HEK293 (cell line): ENCODE results near the gene GPR155.

Experiments
- CTCF ChIA-PET: fragments of 350-600 bp; formaldehyde crosslinking; extraction: SDS; loops from one replicate; lab custom pipeline; 2021; ENCODE audit warnings: antibody characterized with exemption; lab: Yijun Ruan, JAX
- POLR2A ChIA-PET: fragments of 300-600 bp; formaldehyde crosslinking; extraction: SDS; loops from one replicate; lab custom pipeline; 2020; ENCODE audit warnings: antibody characterized with exemption, inconsistent platforms; lab: Yijun Ruan, JAX
- H3K27ac ChIP-seq: fragments of 200-500 bp; sonication (Bioruptor generic); 2 replicates; pipeline ENCODE4 v1.5.1; 2014; ENCODE audit warnings: low read depth, low read length, control low read depth, inconsistent platforms; ENCODE audit errors: extremely low read depth
- H3K36me3 ChIP-seq, 2 experiments: fragments of 200-500 bp in 1 of 2; sonication (Bioruptor generic) in 1 of 2; 1 replicate in 1 of 2; 2 replicates in 1 of 2; pipeline ENCODE4 v1.5.1; 2014 to 2017; ENCODE audit warnings: inconsistent platforms in 2 of 2, low read length in 2 of 2; ENCODE audit not compliant: control insufficient read depth in 2 of 2, insufficient read depth in 1 of 2
- H3K4me1 ChIP-seq: fragments of 200-500 bp; sonication (Bioruptor generic); 2 replicates; pipeline ENCODE4 v1.5.1; 2014; ENCODE audit warnings: mild to moderate bottlenecking, low read length, inconsistent platforms; ENCODE audit not compliant: control insufficient read depth, insufficient read depth
- H3K4me3 ChIP-seq: 2 replicates; pipeline ENCODE4 v1.5.1; 2011; ENCODE audit warnings: low read depth, mild to moderate bottlenecking, control low read depth, low read length, moderate library complexity
- H3K9me3 ChIP-seq: fragments of 200-500 bp; sonication (Bioruptor generic); 2 replicates; pipeline ENCODE4 v1.5.1; 2014; ENCODE audit warnings: low read depth, low read length, inconsistent platforms; ENCODE audit not compliant: control insufficient read depth, insufficient read depth
- ATF2 ChIP-seq: fragments of 450-650 bp; formaldehyde crosslinking; IDR thresholded peaks from 2 replicates; pipeline ENCODE4 v1.5.1; 2016; ENCODE audit warnings: missing biosample characterization, missing genetic modification characterization, low read depth
- BCL11A ChIP-seq: fragments of 450-650 bp; formaldehyde crosslinking; IDR thresholded peaks from 2 replicates; pipeline ENCODE4 v1.5.1; 2016; ENCODE audit warnings: low read depth, missing biosample characterization, missing genetic modification characterization
- BCL11B ChIP-seq: fragments of 450-650 bp; formaldehyde crosslinking; IDR thresholded peaks from 2 replicates; pipeline ENCODE4 v1.5.1; 2016; ENCODE audit warnings: low read depth, missing biosample characterization, missing genetic modification characterization
- GLIS1 ChIP-seq: fragments of 450-650 bp; formaldehyde crosslinking; IDR thresholded peaks from 2 replicates; pipeline ENCODE4 v1.5.1; 2016; ENCODE audit warnings: missing biosample characterization, missing genetic modification characterization
- GLIS2 ChIP-seq: fragments of 450-650 bp; formaldehyde crosslinking; IDR thresholded peaks from 2 replicates; pipeline ENCODE4 v1.5.1; 2016; ENCODE audit warnings: missing biosample characterization, missing genetic modification characterization
- MEIS1 ChIP-seq: sonication (generic); formaldehyde crosslinking; IDR thresholded peaks from 2 replicates; pipeline ENCODE4 v1.8.1; 2022; ENCODE audit warnings: missing genetic modification reagents, mild to moderate bottlenecking, borderline replicate concordance
- SP2 ChIP-seq: fragments of 450-650 bp; formaldehyde crosslinking; IDR thresholded peaks from 2 replicates; pipeline ENCODE4 v1.5.1; 2016; ENCODE audit warnings: missing biosample characterization, missing genetic modification characterization
- SP3 ChIP-seq: fragments of 450-650 bp; formaldehyde crosslinking; IDR thresholded peaks from 2 replicates; pipeline ENCODE4 v1.5.1; 2016; ENCODE audit warnings: missing biosample characterization, missing genetic modification characterization
- YY1 ChIP-seq: fragments of 450-650 bp; formaldehyde crosslinking; IDR thresholded peaks from 2 replicates; pipeline ENCODE4 v1.5.1; 2018; ENCODE audit warnings: missing biosample characterization, missing genetic modification characterization
- YY2 ChIP-seq: fragments of 450-650 bp; formaldehyde crosslinking; IDR thresholded peaks from 2 replicates; pipeline ENCODE4 v1.5.1; 2016; ENCODE audit warnings: missing biosample characterization, missing genetic modification characterization
- ZBTB11 ChIP-seq: fragments of 450-650 bp; formaldehyde crosslinking; conservative IDR thresholded peaks from 2 replicates; pipeline ENCODE4 v1.5.1; 2016; ENCODE audit warnings: low read depth, missing biosample characterization, missing genetic modification characterization
- ZBTB48 ChIP-seq: fragments of 450-650 bp; formaldehyde crosslinking; IDR thresholded peaks from 2 replicates; pipeline ENCODE4 v1.5.1; 2016; ENCODE audit warnings: missing biosample characterization, missing genetic modification characterization
- ZIC2 ChIP-seq: fragments of 450-650 bp; formaldehyde crosslinking; IDR thresholded peaks from 2 replicates; pipeline ENCODE4 v1.5.1; 2016; ENCODE audit warnings: missing biosample characterization, missing genetic modification characterization
- ZNF174 ChIP-seq: fragments of 450-650 bp; formaldehyde crosslinking; IDR thresholded peaks from 2 replicates; pipeline ENCODE4 v1.5.0; 2017; ENCODE audit warnings: missing biosample characterization, mild to moderate bottlenecking, missing genetic modification characterization
- ZNF292 ChIP-seq: fragments of 450-650 bp; formaldehyde crosslinking; IDR thresholded peaks from 2 replicates; pipeline ENCODE4 v1.5.1; 2016; ENCODE audit warnings: low read depth, missing biosample characterization, missing genetic modification characterization, borderline replicate concordance
- ZNF311 ChIP-seq: fragments of 450-650 bp; formaldehyde crosslinking; IDR thresholded peaks from 2 replicates; pipeline ENCODE4 v1.5.1; 2017; ENCODE audit warnings: missing biosample characterization, missing genetic modification characterization, borderline replicate concordance
- ZNF362 ChIP-seq: fragments of 450-650 bp; formaldehyde crosslinking; IDR thresholded peaks from 2 replicates; pipeline ENCODE4 v1.5.1; 2016; ENCODE audit warnings: missing biosample characterization, missing genetic modification characterization
- ZNF37A ChIP-seq: fragments of 450-650 bp; IDR thresholded peaks from 2 replicates; pipeline ENCODE4 v1.5.1; 2018; ENCODE audit warnings: missing biosample characterization, missing genetic modification characterization
- ZNF518A ChIP-seq: fragments of 450-650 bp; formaldehyde crosslinking; conservative IDR thresholded peaks from 2 replicates; pipeline ENCODE4 v1.5.1; 2016; ENCODE audit warnings: low read depth, missing biosample characterization, missing genetic modification characterization
- ZNF571 ChIP-seq: fragments of 450-650 bp; formaldehyde crosslinking; IDR thresholded peaks from 2 replicates; pipeline ENCODE4 v1.5.0; 2017; ENCODE audit warnings: missing biosample characterization, missing genetic modification characterization
- ZNF623 ChIP-seq: fragments of 450-650 bp; formaldehyde crosslinking; IDR thresholded peaks from 2 replicates; pipeline ENCODE4 v1.5.1; 2016; ENCODE audit warnings: missing biosample characterization, missing genetic modification characterization
- ZNF792 ChIP-seq: fragments of 450-650 bp; formaldehyde crosslinking; IDR thresholded peaks from 2 replicates; pipeline ENCODE4 v1.5.1; 2016; ENCODE audit warnings: missing biosample characterization, missing genetic modification characterization

Gene GPR155

GRCh38 chr2:174487820-174488162 is 962 bp upstream of the GPR155 start:
- no peak overlapping the region for H3K4me3 ChIP-seq
- H3K4me1 ChIP-seq = 0 out of 2 replicates have a peak, but pooled peaks cover 2% of the 10 kb centered on the region
- no peaks in the 10 kb centered on the region for H3K9me3 ChIP-seq
- no peaks in the 10 kb centered on the region for H3K36me3 ChIP-seq
- ChIA-PET CTCF (interaction anchor here (0.6 to 0.8 kb wide), 2 partner anchors 9 to 128 kb away, joined by 3 read pairs; no protein-coding TSS in a partner anchor), POLR2A (interaction anchor here (1.3 to 2.6 kb wide), 2 partner anchors 14 to 92 kb away, joined by 3 to 9 read pairs; partner anchors contain the start of gene SCRN3)
- no peak overlapping the region for H3K27ac ChIP-seq
- TF ChIP-seq ZNF174 (tag by site-specific recombination) (no peak), GLIS2 (tag by site-specific recombination) (no peak), ZNF311 (tag by site-specific recombination) (no peak), ZBTB48 (tag by site-specific recombination) (no peak), ZNF292 (tag by site-specific recombination) (no peak), ZIC2 (no peak), ZNF571 (tag by site-specific recombination) (no peak), ZNF792 (tag by site-specific recombination) (no peak), ZNF37A (tag by site-specific recombination) (no peak), SP3 (no peak), BCL11B (tag by site-specific recombination) (no peak), MEIS1 (CRISPR knock-in tag) (no peak)

- Histone ChIP-seq H3K4me1 (0 out of 2 replicates have a peak, but pooled peaks cover 2% of the 10 kb centered on the region), H3K4me3 (peak overlapping the region; percentile 75), H3K9me3 (no peaks in the 10 kb centered on the region), H3K36me3 (no peaks in the 10 kb centered on the region), H3K27ac (peak overlapping the region; percentile 64)
- ChIA-PET POLR2A (interaction anchor here (1.3 to 2.6 kb wide), 3 partner anchors 11 to 91 kb away, joined by 3 to 9 read pairs (median 5); partner anchors contain the start of gene SCRN3), CTCF (interaction anchor here (0.6 to 0.8 kb wide), 2 partner anchors 9 to 128 kb away, joined by 3 read pairs; no protein-coding TSS in a partner anchor)
- peak; percentile 11 for TF ChIP-seq GLIS2 (tag by site-specific recombination)
- TF ChIP-seq YY1 = peak; percentile 67
- peak; percentile 66; the same call in 1 of the 2 replicates for TF ChIP-seq ZNF362 (tag by site-specific recombination)
- no peak for TF ChIP-seq ZNF623 (tag by site-specific recombination)
- peak; percentile 56; the same call in 1 of the 2 replicates for TF ChIP-seq YY2
- peak; percentile 75 for TF ChIP-seq SP2
- no peak for TF ChIP-seq BCL11A
- no peak for TF ChIP-seq ATF2 (tag by site-specific recombination)
- peak; percentile 71 for TF ChIP-seq ZNF518A (tag by site-specific recombination)
- peak; percentile 30; the same call in 1 of the 2 replicates for TF ChIP-seq ZBTB11 (tag by site-specific recombination)
- peak; percentile 43 for TF ChIP-seq GLIS1 (tag by site-specific recombination)
These were observed 435 bp upstream of the GPR155 start for GRCh38 chr2:174487108-174487819.
